Measurements from ENCODE around the gene HOXC6.

The HOXC6 gene

GRCh38 chr12:53983568-53983949 lies 44.7 kb upstream of the HOXC6 start:
- no peak for TF ChIP-seq POLR2AphosphoS5 (IDR thresholded peaks at IDR 0.05; ENCODE audit: low read depth)
- TF ChIP-seq GABPA (IDR thresholded peaks at IDR 0.05; ENCODE audit: low read depth) = no peak
- no peak for TF ChIP-seq CTCF (IDR thresholded peaks at IDR 0.05; ENCODE audit: insufficient read depth, low read length)
- Histone ChIP-seq H3K27ac (replicated peaks) (peak overlapping the region; percentile 69), H3K27me3 (ENCODE audit: insufficient read depth, poor library complexity, severe bottlenecking) (peaks cover 46% of the 10 kb centered on the region), H3K4me3 (replicated peaks; ENCODE audit: insufficient read depth, low read length) (no peak overlapping the region)
- DNase-seq (ENCODE audit: low read depth in 1 of 2, low spot score in 1 of 2) = peak in 1 of 2 experiments; percentile 62

DNA sequence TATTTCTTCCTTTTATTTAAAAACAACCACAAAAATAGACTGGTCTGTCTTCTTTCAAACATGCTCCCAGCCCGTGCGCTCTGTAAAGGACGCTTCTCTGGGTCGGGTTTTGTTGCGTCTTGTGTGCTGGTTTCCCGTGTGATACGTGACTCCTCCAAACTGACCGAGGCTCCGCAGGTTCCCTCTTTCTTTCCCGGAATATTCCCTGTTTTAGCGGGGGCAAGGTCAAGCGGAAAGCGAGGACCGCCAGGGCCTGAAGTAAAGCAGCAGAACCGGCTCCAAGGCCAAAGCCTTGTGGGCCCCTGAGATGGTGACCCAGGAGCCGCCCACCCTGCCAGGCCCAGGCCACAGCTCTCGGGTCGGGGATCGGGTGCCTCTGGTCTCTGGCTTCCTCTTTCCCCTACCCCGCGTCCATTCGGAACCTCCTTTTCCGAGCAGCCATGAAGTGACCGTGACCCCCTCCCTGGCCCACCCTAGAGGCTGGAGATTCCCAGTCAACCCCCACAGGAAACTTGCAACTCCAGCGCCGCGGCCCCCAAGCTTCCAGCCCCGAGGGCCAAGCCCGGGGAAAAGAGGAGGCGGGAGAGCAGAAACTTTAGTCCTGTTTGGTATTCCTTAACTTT lies 44.2 kb upstream of the HOXC6 start:
- no peak overlapping the region for H3K4me3 ChIP-seq (replicated peaks; ENCODE audit: insufficient read depth, low read length)
- DNase-seq (ENCODE audit: low read depth in 1 of 2, low spot score in 1 of 2) = no peak
- TF ChIP-seq REST (IDR thresholded peaks at IDR 0.05; ENCODE audit: insufficient replicate concordance, low read depth) = no peak
- TF ChIP-seq SPI1 (IDR thresholded peaks at IDR 0.05; ENCODE audit: borderline replicate concordance, low read depth) = no peak
- no peak for TF ChIP-seq GABPA (IDR thresholded peaks at IDR 0.05; ENCODE audit: low read depth)
- TF ChIP-seq CTCF (IDR thresholded peaks at IDR 0.05; ENCODE audit: insufficient read depth, low read length) = no peak
- no peak for TF ChIP-seq POLR2AphosphoS5 (IDR thresholded peaks at IDR 0.05; ENCODE audit: low read depth)
- peaks cover 41% of the 10 kb centered on the region for H3K27me3 ChIP-seq (ENCODE audit: insufficient read depth, poor library complexity, severe bottlenecking)
- H3K27ac ChIP-seq (replicated peaks) = peak overlapping the region; percentile 69

GRCh38 chr12:53984901-53985691 lies 43.1 kb upstream of the HOXC6 start, which contains the start of gene HOXC10:
Gene HOXC10 (plus strand): TSS chr12:53985146. CDS start chr12:53985260, 114 bp downstream.
- TF ChIP-seq CTCF (IDR thresholded peaks at IDR 0.05; ENCODE audit: insufficient read depth, low read length) (no peak), SPI1 (IDR thresholded peaks at IDR 0.05; ENCODE audit: borderline replicate concordance, low read depth) (no peak), GABPA (IDR thresholded peaks at IDR 0.05; ENCODE audit: low read depth) (no peak), POLR2AphosphoS5 (IDR thresholded peaks at IDR 0.05; ENCODE audit: low read depth) (no peak), REST (IDR thresholded peaks at IDR 0.05; ENCODE audit: insufficient replicate concordance, low read depth) (no peak)
- H3K27ac ChIP-seq (replicated peaks) = peak within 1 kb of the TSS; percentile 69
- no peak within 1 kb of the TSS for H3K4me3 ChIP-seq (replicated peaks; ENCODE audit: insufficient read depth, low read length)
- DNase-seq (ENCODE audit: low read depth in 1 of 2, low spot score in 1 of 2) = peak in 1 of 2 experiments; percentile 58
- peaks cover 42% of the 10 kb centered on the region for H3K27me3 ChIP-seq (ENCODE audit: insufficient read depth, poor library complexity, severe bottlenecking)
